HCT116 (cell line): Measurements from ENCODE around the gene C1orf115. TPM values are rescaled to one million over a fixed set of nuclear protein-coding genes. Genes with fewer than 3 reads are reported as not detected.
"Not testable (repeated sequence)": the region's sequence is repeated elsewhere in the genome, so short reads cannot be mapped to it uniquely, and the experiment has no call there.

Experiments used
- ATAC-seq: fragments of 200-7000 bp; cut with Tn5 transposase; 2 replicates; pipeline ENCODE4 v1.9.1; 2020; ENCODE audit warnings: mild to moderate bottlenecking, moderate library complexity
- BruUV-seq: library from RNA; stranded (reverse); fragments of 400-500 nt; replicated peaks from 2 replicates; lab custom pipeline; 2021; lab: Mats Ljungman, UMichigan
- CTCF ChIA-PET: fragments of 300-600 bp; sonication (Branson Sonifier 250); formaldehyde crosslinking; loops from one replicate; lab custom pipeline; 2021; ENCODE audit warnings: antibody characterized with exemption; lab: Charles Lee
- POLR2A ChIA-PET: fragments of 300-600, 350-600 bp; sonication (Branson Sonifier 250); formaldehyde crosslinking; loops from one replicate; lab custom pipeline; 2021; ENCODE audit warnings: antibody characterized with exemption; lab: Charles Lee
- RAD21 ChIA-PET, 2 experiments: fragments of 300-600 bp; sonication (Branson Sonifier 250); formaldehyde crosslinking; loops; one replicate each; lab custom pipeline; 2023; ENCODE audit warnings: low total read pairs in 2 of 2; ENCODE audit not compliant: uncharacterized antibody in 2 of 2, unreplicated experiment in 2 of 2, low non-redundant PET in 1 of 2; lab: Charles Lee
- DNase-seq: peaks from one replicate; pipeline ENCODE4 v3.0.0-alpha.2; 2010; ENCODE audit warnings: low read depth, low spot score
- H2AFZ ChIP-seq: fragments of 200-600 bp; shearing (Covaris generic), sonication (generic); 2 replicates; pipeline ENCODE4 v1.6.1; 2017; ENCODE audit warnings: low read depth, mixed run types, mixed read lengths, antibody characterized with exemption, low read length; ENCODE audit not compliant: poor library complexity, severe bottlenecking
- H3K27ac ChIP-seq: 2 replicates; pipeline ENCODE4 v1.5.1; 2012; ENCODE audit warnings: low read depth, low read length
- H3K27me3 ChIP-seq: fragments of 200-600 bp; sonication (generic); 2 replicates; pipeline ENCODE4 v1.6.1; 2016; ENCODE audit warnings: mixed run types, low read length, mixed read lengths; ENCODE audit not compliant: insufficient read depth
- H3K36me3 ChIP-seq, 2 experiments: fragments of 200-500 bp in 1 of 2; fragments of 200-600 bp in 1 of 2; sonication (Bioruptor generic) in 1 of 2; sonication (generic) in 1 of 2; 2 replicates each; pipeline versions ENCODE4 v1.5.1 to v1.6.1; 2014 to 2016; ENCODE audit warnings: low read length in 2 of 2, inconsistent platforms in 1 of 2, mixed read lengths in 1 of 2, mixed run types in 1 of 2; ENCODE audit not compliant: insufficient read depth in 2 of 2, control insufficient read depth in 1 of 2
- H3K4me1 ChIP-seq, 2 experiments: fragments of 200-600 bp in 1 of 2; sonication (generic) in 1 of 2; 2 replicates each; pipeline versions ENCODE4 v1.5.1 to v1.6.1; 2012 to 2017; ENCODE audit warnings: low read length in 2 of 2, inconsistent platforms in 1 of 2, mild to moderate bottlenecking in 1 of 2, mixed read lengths in 1 of 2, mixed run types in 1 of 2, moderate library complexity in 1 of 2; ENCODE audit not compliant: insufficient read depth in 2 of 2, control insufficient read depth in 1 of 2
- H3K4me2 ChIP-seq: fragments of 200-600 bp; sonication (generic); 2 replicates; pipeline ENCODE4 v1.6.1; 2017; ENCODE audit warnings: mixed run types, low read length, mixed read lengths
- H3K4me3 ChIP-seq, 2 experiments: fragments of 200-600 bp in 1 of 2; sonication (generic) in 1 of 2; replicated peaks in 1 of 2; 2 replicates each; pipeline ENCODE4 v1.5.1; 2011 to 2016; ENCODE audit warnings: low read length in 2 of 2, control low read depth in 1 of 2, low read depth in 1 of 2, mild to moderate bottlenecking in 1 of 2, mixed read lengths in 1 of 2, mixed run types in 1 of 2
- H3K79me2 ChIP-seq: fragments of 200-600 bp; sonication (generic); 2 replicates; pipeline ENCODE4 v1.6.1; 2017; ENCODE audit warnings: mild to moderate bottlenecking, mixed run types, low read length, moderate library complexity, mixed read lengths; ENCODE audit not compliant: insufficient read depth
- H3K9ac ChIP-seq: fragments of 200-600 bp; sonication (generic); 2 replicates; pipeline ENCODE4 v1.6.1; 2016; ENCODE audit warnings: low read length, mixed read lengths
- H3K9me2 ChIP-seq: fragments of 200-600 bp; sonication (generic), shearing (Covaris generic); 2 replicates; pipeline ENCODE4 v1.6.1; 2017; ENCODE audit warnings: mixed run types, mild to moderate bottlenecking, moderate library complexity; ENCODE audit not compliant: insufficient read depth
- H3K9me3 ChIP-seq, 2 experiments: fragments of 200-500 bp in 1 of 2; fragments of 200-600 bp in 1 of 2; sonication (Bioruptor generic) in 1 of 2; sonication (generic) in 1 of 2; 2 replicates each; pipeline ENCODE4 v1.6.1; 2014 to 2017; ENCODE audit warnings: low read length in 2 of 2, mixed read lengths in 2 of 2, inconsistent platforms in 1 of 2, low read depth in 1 of 2, mild to moderate bottlenecking in 1 of 2, mixed run types in 1 of 2, moderate library complexity in 1 of 2; ENCODE audit not compliant: control insufficient read depth in 1 of 2, insufficient read depth in 1 of 2
- H4K20me1 ChIP-seq: fragments of 200-600 bp; sonication (generic), shearing (Covaris generic); 2 replicates; pipeline ENCODE4 v1.6.1; 2017; ENCODE audit warnings: mixed run types, mild to moderate bottlenecking, moderate library complexity; ENCODE audit not compliant: insufficient read depth
- FOSL1 ChIP-seq: IDR thresholded peaks from 2 replicates; pipeline ENCODE4 v1.6.1; 2012; ENCODE audit warnings: low read depth
- ZNF274 ChIP-seq: fragments of 200-500 bp; sonication (Bioruptor generic); IDR thresholded peaks from 2 replicates; pipeline ENCODE4 v1.6.1; 2014; ENCODE audit warnings: mild to moderate bottlenecking, low read depth, low read length, inconsistent platforms
- intact Hi-C: fragments of 100-400 bp; cut with micrococcal nuclease; formaldehyde crosslinking; loops from 2 replicates; pipeline ENCODE4 v1.10.0; 2022
- total RNA-seq: library from RNA; stranded (reverse); gene quantifications from one replicate; pipeline ENCODE4 v1.2.1, GENCODE V29; 2021; ENCODE audit not compliant: unreplicated experiment

Gene C1orf115
- total RNA-seq, 1 experiment from 2014 or later, result 16.8 TPM

GRCh38 chr1:220734571-220735326 is 44.6 kb downstream of the C1orf115 start:
- peak overlapping the region; percentile 21 to 52 for H3K4me3 ChIP-seq
- intact Hi-C loops, result no loop called here
- POLR2A ChIA-PET, result interaction anchor here (1.7 kb wide), 1 partner anchor 13 kb away, joined by 5 read pairs; the partner anchor contains the start of gene MTARC2
- no peaks in the 10 kb centered on the region for H3K9me3 ChIP-seq
- TF ChIP-seq FOSL1 (0 out of 2 replicates have a peak, but pooled peaks have one; percentile 13), ZNF274 (no peak)
- no peaks in the 10 kb centered on the region for H4K20me1 ChIP-seq
- no TSS peak for BruUV-seq
- H3K9ac ChIP-seq, result peak overlapping the region; percentile 46; the same call in 1 of the 2 replicates
- RAD21 ChIA-PET, result interaction anchor here in 1 of 2 experiments (0.7 kb wide), 1 partner anchor 42 kb away, joined by 3 read pairs; no protein-coding TSS in a partner anchor
- H3K79me2 ChIP-seq, result no peaks in the 10 kb centered on the region
- H3K27ac ChIP-seq, result no peak overlapping the region
- H3K4me2 ChIP-seq, result peak overlapping the region; percentile 82
- CTCF ChIA-PET, result interaction anchor here (1.0 to 3.0 kb wide), 7 partner anchors 11 to 456 kb away, joined by 3 to 31 read pairs (median 9); partner anchors contain the start of gene MTARC2
- H3K27me3 ChIP-seq, result no peaks in the 10 kb centered on the region
- H2AFZ ChIP-seq, result peak overlapping the region; percentile 100
- peak; percentile 57 for ATAC-seq
- no peaks in the 10 kb centered on the region for H3K36me3 ChIP-seq
- peaks cover 3% of the 10 kb centered on the region; the same call in 1 of the 2 replicates for H3K9me2 ChIP-seq
- H3K4me1 ChIP-seq, result peaks cover 11 to 27% of the 10 kb centered on the region in 2 experiments
- no peak for DNase-seq

- H3K36me3 ChIP-seq, H3K4me2 ChIP-seq, H3K27ac ChIP-seq, DNase-seq, H3K27me3 ChIP-seq, H3K9me2 ChIP-seq, CTCF ChIA-PET, H3K9ac ChIP-seq, H4K20me1 ChIP-seq, BruUV-seq, H3K79me2 ChIP-seq, RAD21 ChIA-PET, H3K9me3 ChIP-seq, H3K4me3 ChIP-seq, H2AFZ ChIP-seq, POLR2A ChIA-PET, intact Hi-C loops, ATAC-seq: not testable (repeated sequence)
- H3K4me1 ChIP-seq, result peaks cover 11 to 27% of the 10 kb centered on the region in 2 experiments
Measured at GRCh38 chr1:220736283-220736682, 46.1 kb downstream of the C1orf115 start.
